Prostate gland (tissue), 2 donors: ENCODE data around the gene TK1. TPM values are rescaled to one million over a fixed set of nuclear protein-coding genes. Genes with fewer than 3 reads are reported as not detected.
A peak's percentile ranks its signal among the peaks of the same experiment; 100 is the strongest.

Experiments used
- DNase-seq: peaks from one replicate; pipeline ENCODE4 v3.0.0-alpha.2; 2019; ENCODE audit warnings: low spot score
- H3K27ac ChIP-seq, 2 donors: fragments of 200-600 bp; sonication (generic); 2 replicates each; pipeline ENCODE4 v1.5.1; 2017 to 2019
- H3K27me3 ChIP-seq: fragments of 200-600 bp; sonication (generic); replicated peaks from 2 replicates; pipeline ENCODE4 v1.5.1; 2019; ENCODE audit not compliant: insufficient read depth
- H3K36me3 ChIP-seq, 2 donors: fragments of 200-600 bp; sonication (generic); 1 replicate in 1 of 2; 2 replicates in 1 of 2; pipeline versions ENCODE4 v1.5.1 to v1.8.1; 2017 to 2019
- H3K4me1 ChIP-seq: fragments of 200-600 bp; sonication (generic); replicated peaks from 2 replicates; pipeline ENCODE4 v1.5.1; 2019
- H3K4me3 ChIP-seq, 2 donors: fragments of 200-600 bp; sonication (generic); 2 replicates each; pipeline ENCODE4 v1.5.1; 2017 to 2019
- H3K9me3 ChIP-seq: fragments of 200-600 bp; sonication (generic); 2 replicates; pipeline ENCODE4 v1.5.1; 2017
- POLR2A ChIP-seq: fragments of 450-650 bp; IDR thresholded peaks from one replicate; pipeline ENCODE4 v1.6.1; 2016; ENCODE audit warnings: antibody characterized with exemption, mild to moderate bottlenecking
- POLR2AphosphoS5 ChIP-seq: sonication (generic); formaldehyde crosslinking; IDR thresholded peaks from one replicate; pipeline ENCODE4 v1.6.1; 2017; ENCODE audit warnings: antibody characterized with exemption
- WGBS: methylation state at CpG from one replicate; pipeline ENCODE4 v1.1.5; 2018; 5-methylcytosine and 5-hydroxymethylcytosine counted together
- intact Hi-C: fragments of 100-400 bp; cut with DNase I; formaldehyde crosslinking; loops from one replicate; pipeline ENCODE4 v1.14.2; 2022
- total RNA-seq, 2 donors: library from RNA; depleted of rRNA; stranded (reverse); fragments of >200 nt; gene quantifications; one replicate each; pipeline ENCODE4 v1.1.0, GENCODE V29; 2016
- TF ChIP-seq, protein P1 (sequence below), 4 experiments: fragments of 200-600 bp in 2 of 4; fragments of 450-650 bp in 2 of 4; sonication (generic) in 2 of 4; IDR thresholded peaks; 1 replicate in 3 of 4; 2 replicates in 1 of 4; pipeline ENCODE4 v1.5.1; 2016 to 2019; ENCODE audit warnings: antibody characterized with exemption in 4 of 4, mild to moderate bottlenecking in 2 of 4, moderate library complexity in 2 of 4

TK1 gene
- total RNA-seq, 2 donors from 2014 or later: 10.8 to 11.2 TPM

- Histone ChIP-seq H3K27ac (peak overlapping the region in 1 of 2 donors; percentile 95), H3K4me3 (no peak overlapping the region), H3K36me3 (peaks cover 0 to 6% of the 10 kb centered on the region in 2 donors), H3K4me1 (peaks cover 16% of the 10 kb centered on the region), H3K27me3 (no peaks in the 10 kb centered on the region), H3K9me3 (no peaks in the 10 kb centered on the region)
- WGBS: 83% methylated on average over 22 of the region's 31 CpGs
- DNase-seq: no peak
- no peak for TF ChIP-seq POLR2A
- TF ChIP-seq, protein P1, sequence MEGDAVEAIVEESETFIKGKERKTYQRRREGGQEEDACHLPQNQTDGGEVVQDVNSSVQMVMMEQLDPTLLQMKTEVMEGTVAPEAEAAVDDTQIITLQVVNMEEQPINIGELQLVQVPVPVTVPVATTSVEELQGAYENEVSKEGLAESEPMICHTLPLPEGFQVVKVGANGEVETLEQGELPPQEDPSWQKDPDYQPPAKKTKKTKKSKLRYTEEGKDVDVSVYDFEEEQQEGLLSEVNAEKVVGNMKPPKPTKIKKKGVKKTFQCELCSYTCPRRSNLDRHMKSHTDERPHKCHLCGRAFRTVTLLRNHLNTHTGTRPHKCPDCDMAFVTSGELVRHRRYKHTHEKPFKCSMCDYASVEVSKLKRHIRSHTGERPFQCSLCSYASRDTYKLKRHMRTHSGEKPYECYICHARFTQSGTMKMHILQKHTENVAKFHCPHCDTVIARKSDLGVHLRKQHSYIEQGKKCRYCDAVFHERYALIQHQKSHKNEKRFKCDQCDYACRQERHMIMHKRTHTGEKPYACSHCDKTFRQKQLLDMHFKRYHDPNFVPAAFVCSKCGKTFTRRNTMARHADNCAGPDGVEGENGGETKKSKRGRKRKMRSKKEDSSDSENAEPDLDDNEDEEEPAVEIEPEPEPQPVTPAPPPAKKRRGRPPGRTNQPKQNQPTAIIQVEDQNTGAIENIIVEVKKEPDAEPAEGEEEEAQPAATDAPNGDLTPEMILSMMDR (IDR thresholded peaks at IDR 0.05): no peak
- TF ChIP-seq POLR2AphosphoS5: no peak
- intact Hi-C loops: loop anchor here (10.0 kb wide), 1 partner anchor 126 kb away; no protein-coding TSS in a partner anchor
Measured at GRCh38 chr17:78170692-78171590, 15.9 kb downstream of the TK1 start.

GRCh38 chr17:78168903-78169793, 17.7 kb downstream of the TK1 start:
- Histone ChIP-seq H3K36me3 (peaks cover 0 to 6% of the 10 kb centered on the region in 2 donors), H3K9me3 (no peaks in the 10 kb centered on the region), H3K27me3 (no peaks in the 10 kb centered on the region), H3K27ac (peak overlapping the region; percentile 91 to 95), H3K4me1 (peaks cover 13% of the 10 kb centered on the region), H3K4me3 (peak overlapping the region; percentile 85 to 97)
- TF ChIP-seq, protein P1 (IDR thresholded peaks at IDR 0.05): no peak
- TF ChIP-seq POLR2A (no peak), POLR2AphosphoS5 (peak; percentile 34)
- WGBS: 8% methylated on average over 29 of the region's 38 CpGs
- intact Hi-C loops: no loop called here
- DNase-seq: peak; percentile 82

GRCh38 chr17:78168242-78168902, 18.5 kb downstream of the TK1 start, which contains the start of gene SYNGR2:
SYNGR2 (plus strand) TSS chr17:78168581; CDS start chr17:78168617, 36 bp downstream.
- DNase-seq: peak; percentile 82
- peaks cover 16% of the 10 kb centered on the region for H3K4me1 ChIP-seq
- H3K9me3 ChIP-seq: no peaks in the 10 kb centered on the region
- TF ChIP-seq POLR2A (peak; percentile 95), POLR2AphosphoS5 (no peak)
- H3K4me3 ChIP-seq: peak within 1 kb of the TSS; percentile 85 to 97
- intact Hi-C loops: no loop called here
- H3K27me3 ChIP-seq: no peaks in the 10 kb centered on the region
- H3K36me3 ChIP-seq: peaks cover 0 to 6% of the 10 kb centered on the region in 2 donors
- peak within 1 kb of the TSS; percentile 91 to 95 for H3K27ac ChIP-seq
- WGBS: 0% methylated on average over 58 of the region's 84 CpGs

- DNase-seq: no peak
- intact Hi-C loops: no loop called here
- Histone ChIP-seq H3K27me3 (no peaks in the 10 kb centered on the region), H3K27ac (no peak overlapping the region), H3K4me3 (no peak overlapping the region), H3K9me3 (no peaks in the 10 kb centered on the region), H3K4me1 (peaks cover 5% of the 10 kb centered on the region), H3K36me3 (no peaks in the 10 kb centered on the region)
- TF ChIP-seq POLR2A: no peak
- TF ChIP-seq, protein P1 (IDR thresholded peaks at IDR 0.05): no peak
- WGBS: 55% methylated on average over 6 of the region's 6 CpGs
Measured at GRCh38 chr17:78166416-78166815, 20.4 kb downstream of the TK1 start.
